Trophoblast cell (in vitro differentiated cells and primary cell): ENCODE data around the gene DMBT1.
A peak's percentile ranks its signal among the peaks of the same experiment; 100 is the strongest.

Experiments
- DNase-seq, 2 donors: peaks; one replicate each; pipeline ENCODE4 v3.0.0-alpha.2; 2016
- H2AFZ ChIP-seq: 2 replicates; pipeline ENCODE4 v1.6.1; 2013; ENCODE audit warnings: low read length, moderate library complexity, mild to moderate bottlenecking; ENCODE audit not compliant: insufficient read depth, poor library complexity
- H2AK5ac ChIP-seq: 2 replicates; pipeline ENCODE4 v1.6.1; 2013; ENCODE audit warnings: mild to moderate bottlenecking, low read length
- H2BK120ac ChIP-seq: 2 replicates; pipeline ENCODE4 v1.6.1; 2013; ENCODE audit warnings: low read length, mild to moderate bottlenecking, moderate library complexity; ENCODE audit not compliant: insufficient read depth, poor library complexity
- H2BK12ac ChIP-seq: 2 replicates; pipeline ENCODE4 v1.6.1; 2013; ENCODE audit warnings: mild to moderate bottlenecking, low read length, moderate library complexity
- H2BK5ac ChIP-seq: 2 replicates; pipeline ENCODE4 v1.6.1; 2013; ENCODE audit warnings: low read length, low read depth, moderate library complexity, mild to moderate bottlenecking; ENCODE audit not compliant: poor library complexity
- H3K14ac ChIP-seq: 2 replicates; pipeline ENCODE4 v1.6.1; 2013; ENCODE audit warnings: mild to moderate bottlenecking, low read length
- H3K18ac ChIP-seq: 2 replicates; pipeline ENCODE4 v1.6.1; 2013; ENCODE audit warnings: mild to moderate bottlenecking, low read length
- H3K23ac ChIP-seq: 2 replicates; pipeline ENCODE4 v1.6.1; 2013; ENCODE audit warnings: low read length
- H3K27ac ChIP-seq: 2 replicates; pipeline ENCODE4 v1.5.1; 2013; ENCODE audit warnings: low read depth, mild to moderate bottlenecking, inconsistent platforms, low read length, moderate library complexity
- H3K27me3 ChIP-seq: 2 replicates; pipeline ENCODE4 v1.6.1; 2013; ENCODE audit warnings: inconsistent platforms, mild to moderate bottlenecking, low read length, moderate library complexity; ENCODE audit not compliant: insufficient read depth
- H3K36me3 ChIP-seq, 2 experiments: 1 replicate in 1 of 2; 2 replicates in 1 of 2; pipeline ENCODE4 v1.6.1; 2013; ENCODE audit warnings: low read length in 2 of 2, mild to moderate bottlenecking in 2 of 2, moderate library complexity in 1 of 2; ENCODE audit not compliant: insufficient read depth in 2 of 2, control insufficient read depth in 1 of 2
- H3K4ac ChIP-seq: 2 replicates; pipeline ENCODE4 v1.6.1; 2013; ENCODE audit warnings: low read depth, mild to moderate bottlenecking, low read length, moderate library complexity
- H3K4me1 ChIP-seq, 2 experiments: 1 replicate in 1 of 2; 2 replicates in 1 of 2; pipeline ENCODE4 v1.6.1; 2013; ENCODE audit warnings: low read length in 2 of 2, mild to moderate bottlenecking in 2 of 2, moderate library complexity in 1 of 2; ENCODE audit not compliant: insufficient read depth in 2 of 2, control insufficient read depth in 1 of 2
- H3K4me2 ChIP-seq: 2 replicates; pipeline ENCODE4 v1.6.1; 2013; ENCODE audit warnings: inconsistent platforms, mild to moderate bottlenecking, low read length, moderate library complexity
- H3K4me3 ChIP-seq: 2 replicates; pipeline ENCODE4 v1.5.1; 2013; ENCODE audit warnings: mild to moderate bottlenecking, low read depth, low read length, inconsistent platforms
- H3K79me1 ChIP-seq: one replicate; pipeline ENCODE4 v1.6.1; 2013; ENCODE audit warnings: low read length
- H3K79me2 ChIP-seq: 2 replicates; pipeline ENCODE4 v1.6.1; 2013; ENCODE audit warnings: low read length, mild to moderate bottlenecking; ENCODE audit not compliant: control insufficient read depth, insufficient read depth, poor library complexity
- H3K9ac ChIP-seq: 2 replicates; pipeline ENCODE4 v1.6.1; 2013; ENCODE audit warnings: mild to moderate bottlenecking, low read length
- H3K9me3 ChIP-seq: 2 replicates; pipeline ENCODE4 v1.6.1; 2013; ENCODE audit warnings: low read depth, mild to moderate bottlenecking, control low read depth, inconsistent platforms, low read length; ENCODE audit not compliant: insufficient read depth
- H4K12ac ChIP-seq: 2 replicates; pipeline ENCODE4 v1.6.1; 2013; ENCODE audit warnings: low read depth, mild to moderate bottlenecking, low read length, moderate library complexity
- H4K8ac ChIP-seq: 2 replicates; pipeline ENCODE4 v1.6.1; 2013; ENCODE audit warnings: low read depth, mild to moderate bottlenecking, low read length, moderate library complexity
- H4K91ac ChIP-seq: one replicate; pipeline ENCODE4 v1.6.1; 2013; ENCODE audit warnings: low read depth, mild to moderate bottlenecking, low read length, moderate library complexity
- WGBS: extraction: QIAGEN DNeasy Blood & Tissue Kit; methylation state at CpG from one replicate; pipeline ENCODE4 v1.1.7; 2013; ENCODE audit warnings: missing lambda C conversion rate; ENCODE audit not compliant: insufficient read length, insufficient coverage; ENCODE audit errors: extremely low coverage; 5-methylcytosine and 5-hydroxymethylcytosine counted together

DMBT1 gene

GRCh38 chr10:122561212-122561611, 658 bp downstream of the DMBT1 start:
- no CpG with 5 or more reads among the region's 6 CpGs for WGBS
- Histone ChIP-seq H2BK12ac (no peak overlapping the region), H3K18ac (no peak overlapping the region), H3K36me3 (no peaks in the 10 kb centered on the region), H4K91ac (no peak overlapping the region), H3K9me3 (peaks cover 6% of the 10 kb centered on the region), H3K14ac (no peak overlapping the region), H3K79me2 (no peaks in the 10 kb centered on the region), H3K9ac (no peak overlapping the region), H3K27me3 (no peaks in the 10 kb centered on the region), H2AFZ (no peak overlapping the region), H2AK5ac (no peak overlapping the region), H4K12ac (no peak overlapping the region), H3K4me3 (no peak overlapping the region), H2BK5ac (no peak overlapping the region), H4K8ac (no peak overlapping the region), H3K79me1 (peaks cover 5% of the 10 kb centered on the region), H2BK120ac (no peak overlapping the region), H3K4me1 (peaks cover 10 to 11% of the 10 kb centered on the region in 2 experiments), H3K23ac (no peak overlapping the region), H3K4me2 (no peak overlapping the region), H3K4ac (no peak overlapping the region), H3K27ac (no peak overlapping the region)
- peak; percentile 57 to 78 for DNase-seq

- Histone ChIP-seq H4K8ac (no peak overlapping the region), H2BK5ac (no peak overlapping the region), H3K4me3 (no peak overlapping the region), H3K18ac (no peak overlapping the region), H2AFZ (no peak overlapping the region), H3K23ac (no peak overlapping the region), H4K91ac (no peak overlapping the region), H3K27ac (no peak overlapping the region), H3K9me3 (peaks cover 2% of the 10 kb centered on the region), H3K27me3 (no peaks in the 10 kb centered on the region), H2BK120ac (no peak overlapping the region), H3K4me1 (peaks cover 10 to 11% of the 10 kb centered on the region in 2 experiments), H3K4ac (no peak overlapping the region), H3K79me1 (peaks cover 5% of the 10 kb centered on the region), H2AK5ac (no peak overlapping the region), H3K14ac (no peak overlapping the region), H4K12ac (no peak overlapping the region), H3K4me2 (no peak overlapping the region), H3K36me3 (no peaks in the 10 kb centered on the region), H2BK12ac (no peak overlapping the region), H3K79me2 (no peaks in the 10 kb centered on the region), H3K9ac (no peak overlapping the region)
- DNase-seq: no peak
Observed at GRCh38 chr10:122561792-122562191, 1.2 kb downstream of the DMBT1 start.

GRCh38 chr10:122564980-122565379, 4.4 kb downstream of the DMBT1 start:
- H3K23ac ChIP-seq: no peak overlapping the region
- H3K4me1 ChIP-seq: peaks cover 0 to 2% of the 10 kb centered on the region in 2 experiments
- H2BK5ac ChIP-seq: no peak overlapping the region
- no peaks in the 10 kb centered on the region for H3K79me2 ChIP-seq
- no peak for DNase-seq
- no peak overlapping the region for H3K4me2 ChIP-seq
- H3K79me1 ChIP-seq: peaks cover 5% of the 10 kb centered on the region
- no peak overlapping the region for H4K91ac ChIP-seq
- H3K9me3 ChIP-seq: peaks cover 3% of the 10 kb centered on the region
- no peak overlapping the region for H2AFZ ChIP-seq
- H2BK12ac ChIP-seq: no peak overlapping the region
- no peak overlapping the region for H3K4ac ChIP-seq
- no peak overlapping the region for H3K18ac ChIP-seq
- H4K12ac ChIP-seq: no peak overlapping the region
- H2BK120ac ChIP-seq: no peak overlapping the region
- H2AK5ac ChIP-seq: no peak overlapping the region
- H3K27ac ChIP-seq: no peak overlapping the region
- H3K14ac ChIP-seq: no peak overlapping the region
- no peak overlapping the region for H3K9ac ChIP-seq
- H3K4me3 ChIP-seq: no peak overlapping the region
- H4K8ac ChIP-seq: no peak overlapping the region
- H3K27me3 ChIP-seq: no peaks in the 10 kb centered on the region
- H3K36me3 ChIP-seq: no peaks in the 10 kb centered on the region

- H4K91ac ChIP-seq: no peak overlapping the region
- H3K27ac ChIP-seq: no peak overlapping the region
- no peaks in the 10 kb centered on the region for H3K36me3 ChIP-seq
- H3K4me1 ChIP-seq: peaks cover 0 to 2% of the 10 kb centered on the region in 2 experiments
- no peak overlapping the region for H2AK5ac ChIP-seq
- H2BK120ac ChIP-seq: no peak overlapping the region
- no peak overlapping the region for H2BK5ac ChIP-seq
- H3K79me1 ChIP-seq: peaks cover 5% of the 10 kb centered on the region
- H3K4me2 ChIP-seq: no peak overlapping the region
- no peak overlapping the region for H4K8ac ChIP-seq
- no peak overlapping the region for H3K4ac ChIP-seq
- no CpG with 5 or more reads among the region's 13 CpGs for WGBS
- peak overlapping the region; percentile 51 for H2AFZ ChIP-seq
- no peak overlapping the region for H3K23ac ChIP-seq
- no peaks in the 10 kb centered on the region for H3K79me2 ChIP-seq
- no peak overlapping the region for H3K9ac ChIP-seq
- H3K9me3 ChIP-seq: peaks cover 5% of the 10 kb centered on the region
- H3K14ac ChIP-seq: no peak overlapping the region
- no peak overlapping the region for H4K12ac ChIP-seq
- H3K27me3 ChIP-seq: no peaks in the 10 kb centered on the region
- no peak overlapping the region for H3K4me3 ChIP-seq
- H2BK12ac ChIP-seq: peak overlapping the region; percentile 32
- peak; percentile 77 to 93 for DNase-seq
- peak overlapping the region; percentile 25 for H3K18ac ChIP-seq
Observed at GRCh38 chr10:122565766-122566206, 5.2 kb downstream of the DMBT1 start.
